ENCODE data around the gene ARHGEF19.

- no peak for TF ChIP-seq ZNF124 (CRISPR knock-in tag; IDR thresholded peaks at IDR 0.05)
- TF ChIP-seq HMGXB4 (CRISPR knock-in tag; IDR thresholded peaks at IDR 0.05): no peak
- no peak for TF ChIP-seq ZNF766 (CRISPR knock-in tag; conservative IDR thresholded peaks at IDR 0.05)
- no peak for TF ChIP-seq SAFB2 (IDR thresholded peaks at IDR 0.05; ENCODE audit: borderline replicate concordance, low read depth, low read length, severe bottlenecking)
- TF ChIP-seq NFIC (IDR thresholded peaks at IDR 0.05): no peak
Observed at GRCh38 chr1:16167331-16168143, 44.9 kb downstream of the ARHGEF19 start.

Data from K562 (cell line).